ENCODE measurements around the gene LINC00237. TPM values are rescaled to one million over a fixed set of nuclear protein-coding genes. Genes with fewer than 3 reads are reported as not detected.

Gene LINC00237
- total RNA-seq, 2 donors from 2014 or later: not detected

GRCh38 chr20:21134883-21135493, 28.8 kb upstream of the LINC00237 start:
- H3K36me3 Mint-ChIP-seq: peaks cover 20% of the 10 kb centered on the region
- no peak overlapping the region for H3K27ac Mint-ChIP-seq
- peaks cover 4 to 7% of the 10 kb centered on the region in 2 donors for H3K4me1 Mint-ChIP-seq (ENCODE audit: low read depth in 2 of 2)
- H3K27me3 Mint-ChIP-seq: no peaks in the 10 kb centered on the region
- ATAC-seq (no peak), DNase-seq (ENCODE audit: low spot score) (no peak)
- H3K9me3 Mint-ChIP-seq: no peaks in the 10 kb centered on the region
- H3K4me3 Mint-ChIP-seq: no peak overlapping the region

GRCh38 chr20:21133917-21134622, 27.9 kb upstream of the LINC00237 start:
- Mint-ChIP-seq H3K9me3 (no peaks in the 10 kb centered on the region), H3K27ac (no peak overlapping the region), H3K27me3 (no peaks in the 10 kb centered on the region), H3K4me3 (no peak overlapping the region), H3K36me3 (peaks cover 20% of the 10 kb centered on the region), H3K4me1 (ENCODE audit: low read depth in 2 of 2) (peaks cover 4 to 12% of the 10 kb centered on the region in 2 donors)
- ATAC-seq: no peak
- DNase-seq (ENCODE audit: low spot score): no peak

GRCh38 chr20:21133404-21133803, 27.2 kb upstream of the LINC00237 start:
- H3K27ac Mint-ChIP-seq: no peak overlapping the region
- DNase-seq (ENCODE audit: low spot score) (no peak), ATAC-seq (no peak)
- H3K4me3 Mint-ChIP-seq: no peak overlapping the region
- peaks cover 4 to 18% of the 10 kb centered on the region in 2 donors for H3K4me1 Mint-ChIP-seq (ENCODE audit: low read depth in 2 of 2)
- H3K36me3 Mint-ChIP-seq: peaks cover 20% of the 10 kb centered on the region
- H3K9me3 Mint-ChIP-seq: no peaks in the 10 kb centered on the region
- no peaks in the 10 kb centered on the region for H3K27me3 Mint-ChIP-seq

GRCh38 chr20:21129861-21130260, 23.7 kb upstream of the LINC00237 start:
- no peak overlapping the region for H3K4me3 Mint-ChIP-seq
- no peak overlapping the region for H3K27ac Mint-ChIP-seq
- no peaks in the 10 kb centered on the region for H3K27me3 Mint-ChIP-seq
- DNase-seq (ENCODE audit: low spot score) (no peak), ATAC-seq (no peak)
- H3K9me3 Mint-ChIP-seq: no peaks in the 10 kb centered on the region
- H3K4me1 Mint-ChIP-seq (ENCODE audit: low read depth in 2 of 2): peaks cover 18 to 30% of the 10 kb centered on the region in 2 donors
- peaks cover 4% of the 10 kb centered on the region for H3K36me3 Mint-ChIP-seq

- Mint-ChIP-seq H3K9me3 (no peaks in the 10 kb centered on the region), H3K4me1 (ENCODE audit: low read depth in 2 of 2) (peaks cover 14 to 30% of the 10 kb centered on the region in 2 donors), H3K27ac (peak overlapping the region in 1 of 2 donors; percentile 95), H3K4me3 (peak overlapping the region; percentile 85), H3K36me3 (no peaks in the 10 kb centered on the region), H3K27me3 (no peaks in the 10 kb centered on the region)
- DNase-seq (ENCODE audit: low spot score): no peak
- ATAC-seq: no peak
Measured at GRCh38 chr20:21127201-21127981, 21.2 kb upstream of the LINC00237 start.

- no peak for ATAC-seq
- no peaks in the 10 kb centered on the region for H3K36me3 Mint-ChIP-seq
- peaks cover 14 to 30% of the 10 kb centered on the region in 2 donors for H3K4me1 Mint-ChIP-seq (ENCODE audit: low read depth in 2 of 2)
- DNase-seq (ENCODE audit: low spot score): no peak
- peak overlapping the region; percentile 85 for H3K4me3 Mint-ChIP-seq
- H3K9me3 Mint-ChIP-seq: no peaks in the 10 kb centered on the region
- H3K27ac Mint-ChIP-seq: peak overlapping the region; percentile 72 to 95
- H3K27me3 Mint-ChIP-seq: peaks cover 0 to 3% of the 10 kb centered on the region in 2 donors
Measured at GRCh38 chr20:21126581-21126870, 20.4 kb upstream of the LINC00237 start.

GRCh38 chr20:21125849-21126580, 19.9 kb upstream of the LINC00237 start, which contains the start of gene KIZ:
Gene KIZ (plus strand): TSS chr20:21126082. CDS start chr20:21126116, 34 bp downstream.
- DNase-seq (ENCODE audit: low spot score) (peak; percentile 98), ATAC-seq (peak; percentile 99 to 100)
- peaks cover 0 to 3% of the 10 kb centered on the region in 2 donors for H3K27me3 Mint-ChIP-seq
- H3K4me3 Mint-ChIP-seq: peak within 1 kb of the TSS; percentile 85
- H3K9me3 Mint-ChIP-seq: no peaks in the 10 kb centered on the region
- H3K36me3 Mint-ChIP-seq: no peaks in the 10 kb centered on the region
- peak within 1 kb of the TSS; percentile 72 to 95 for H3K27ac Mint-ChIP-seq
- H3K4me1 Mint-ChIP-seq (ENCODE audit: low read depth in 2 of 2): peaks cover 14 to 30% of the 10 kb centered on the region in 2 donors

- H3K27me3 Mint-ChIP-seq: peaks cover 0 to 5% of the 10 kb centered on the region in 2 donors
- peak overlapping the region; percentile 85 for H3K4me3 Mint-ChIP-seq
- H3K9me3 Mint-ChIP-seq: no peaks in the 10 kb centered on the region
- no peak overlapping the region for H3K27ac Mint-ChIP-seq
- no peak for ATAC-seq
- no peak for DNase-seq (ENCODE audit: low spot score)
- H3K36me3 Mint-ChIP-seq: no peaks in the 10 kb centered on the region
- H3K4me1 Mint-ChIP-seq (ENCODE audit: low read depth in 2 of 2): peaks cover 14 to 30% of the 10 kb centered on the region in 2 donors
Measured at GRCh38 chr20:21125072-21125848, 19.1 kb upstream of the LINC00237 start.

GRCh38 chr20:21124190-21124589, 18.0 kb upstream of the LINC00237 start:
- ATAC-seq (no peak), DNase-seq (ENCODE audit: low spot score) (no peak)
- Mint-ChIP-seq H3K9me3 (no peaks in the 10 kb centered on the region), H3K27ac (no peak overlapping the region), H3K4me3 (no peak overlapping the region), H3K27me3 (peaks cover under 1 to 5% of the 10 kb centered on the region in 2 donors), H3K36me3 (no peaks in the 10 kb centered on the region), H3K4me1 (ENCODE audit: low read depth in 2 of 2) (peaks cover 14 to 24% of the 10 kb centered on the region in 2 donors)

- no peak overlapping the region for H3K27ac Mint-ChIP-seq
- H3K4me1 Mint-ChIP-seq (ENCODE audit: low read depth in 2 of 2): peaks cover 0 to 3% of the 10 kb centered on the region in 2 donors
- H3K4me3 Mint-ChIP-seq: no peak overlapping the region
- no peaks in the 10 kb centered on the region for H3K36me3 Mint-ChIP-seq
- ATAC-seq (no peak), DNase-seq (ENCODE audit: low spot score) (no peak)
- H3K27me3 Mint-ChIP-seq: peaks cover 31 to 40% of the 10 kb centered on the region in 2 donors
- no peaks in the 10 kb centered on the region for H3K9me3 Mint-ChIP-seq
Measured at GRCh38 chr20:21118782-21119181, 12.6 kb upstream of the LINC00237 start.

GRCh38 chr20:21118138-21118537, 12.0 kb upstream of the LINC00237 start:
- no peaks in the 10 kb centered on the region for H3K9me3 Mint-ChIP-seq
- H3K36me3 Mint-ChIP-seq: no peaks in the 10 kb centered on the region
- no peak overlapping the region for H3K4me3 Mint-ChIP-seq
- H3K27ac Mint-ChIP-seq: no peak overlapping the region
- peaks cover 37 to 46% of the 10 kb centered on the region in 2 donors for H3K27me3 Mint-ChIP-seq
- peaks cover 0 to 3% of the 10 kb centered on the region in 2 donors for H3K4me1 Mint-ChIP-seq (ENCODE audit: low read depth in 2 of 2)
- DNase-seq (ENCODE audit: low spot score) (no peak), ATAC-seq (no peak)

GRCh38 chr20:21117521-21117920, 11.4 kb upstream of the LINC00237 start:
- Mint-ChIP-seq H3K27ac (no peak overlapping the region), H3K4me1 (ENCODE audit: low read depth in 2 of 2) (peaks cover 0 to 3% of the 10 kb centered on the region in 2 donors), H3K36me3 (no peaks in the 10 kb centered on the region), H3K9me3 (no peaks in the 10 kb centered on the region), H3K27me3 (peaks cover 40 to 48% of the 10 kb centered on the region in 2 donors), H3K4me3 (no peak overlapping the region)
- ATAC-seq (no peak), DNase-seq (ENCODE audit: low spot score) (no peak)

- DNase-seq (ENCODE audit: low spot score): no peak
- H3K27ac Mint-ChIP-seq: no peak overlapping the region
- peaks cover 0 to 3% of the 10 kb centered on the region in 2 donors for H3K4me1 Mint-ChIP-seq (ENCODE audit: low read depth in 2 of 2)
- no peaks in the 10 kb centered on the region for H3K9me3 Mint-ChIP-seq
- ATAC-seq: no peak
- no peak overlapping the region for H3K4me3 Mint-ChIP-seq
- peaks cover 56 to 61% of the 10 kb centered on the region in 2 donors for H3K27me3 Mint-ChIP-seq
- H3K36me3 Mint-ChIP-seq: no peaks in the 10 kb centered on the region
Measured at GRCh38 chr20:21114584-21114983, 8.4 kb upstream of the LINC00237 start.
